NCI-H2171 treated with DMSO at 0.1 percent for 48 hours (cell line): ENCODE results near the gene PCDHA6.
A peak's percentile ranks its signal among the peaks of the same experiment; 100 is the strongest.
"Not testable (repeated sequence)": the region's sequence is repeated elsewhere in the genome, so short reads cannot be mapped to it uniquely, and the experiment has no call there.

Experiments used
- DNase-seq: peaks from one replicate; lab custom pipeline; 2025; lab: John Stamatoyannopoulos, UW

Gene PCDHA6, protein sequence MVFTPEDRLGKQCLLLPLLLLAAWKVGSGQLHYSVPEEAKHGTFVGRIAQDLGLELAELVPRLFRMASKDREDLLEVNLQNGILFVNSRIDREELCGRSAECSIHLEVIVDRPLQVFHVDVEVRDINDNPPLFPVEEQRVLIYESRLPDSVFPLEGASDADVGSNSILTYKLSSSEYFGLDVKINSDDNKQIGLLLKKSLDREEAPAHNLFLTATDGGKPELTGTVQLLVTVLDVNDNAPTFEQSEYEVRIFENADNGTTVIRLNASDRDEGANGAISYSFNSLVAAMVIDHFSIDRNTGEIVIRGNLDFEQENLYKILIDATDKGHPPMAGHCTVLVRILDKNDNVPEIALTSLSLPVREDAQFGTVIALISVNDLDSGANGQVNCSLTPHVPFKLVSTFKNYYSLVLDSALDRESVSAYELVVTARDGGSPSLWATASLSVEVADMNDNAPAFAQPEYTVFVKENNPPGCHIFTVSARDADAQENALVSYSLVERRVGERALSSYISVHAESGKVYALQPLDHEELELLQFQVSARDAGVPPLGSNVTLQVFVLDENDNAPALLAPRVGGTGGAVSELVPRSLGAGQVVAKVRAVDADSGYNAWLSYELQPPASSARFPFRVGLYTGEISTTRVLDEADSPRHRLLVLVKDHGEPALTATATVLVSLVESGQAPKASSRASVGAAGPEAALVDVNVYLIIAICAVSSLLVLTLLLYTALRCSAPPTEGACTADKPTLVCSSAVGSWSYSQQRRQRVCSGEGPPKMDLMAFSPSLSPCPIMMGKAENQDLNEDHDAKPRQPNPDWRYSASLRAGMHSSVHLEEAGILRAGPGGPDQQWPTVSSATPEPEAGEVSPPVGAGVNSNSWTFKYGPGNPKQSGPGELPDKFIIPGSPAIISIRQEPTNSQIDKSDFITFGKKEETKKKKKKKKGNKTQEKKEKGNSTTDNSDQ

DNA sequence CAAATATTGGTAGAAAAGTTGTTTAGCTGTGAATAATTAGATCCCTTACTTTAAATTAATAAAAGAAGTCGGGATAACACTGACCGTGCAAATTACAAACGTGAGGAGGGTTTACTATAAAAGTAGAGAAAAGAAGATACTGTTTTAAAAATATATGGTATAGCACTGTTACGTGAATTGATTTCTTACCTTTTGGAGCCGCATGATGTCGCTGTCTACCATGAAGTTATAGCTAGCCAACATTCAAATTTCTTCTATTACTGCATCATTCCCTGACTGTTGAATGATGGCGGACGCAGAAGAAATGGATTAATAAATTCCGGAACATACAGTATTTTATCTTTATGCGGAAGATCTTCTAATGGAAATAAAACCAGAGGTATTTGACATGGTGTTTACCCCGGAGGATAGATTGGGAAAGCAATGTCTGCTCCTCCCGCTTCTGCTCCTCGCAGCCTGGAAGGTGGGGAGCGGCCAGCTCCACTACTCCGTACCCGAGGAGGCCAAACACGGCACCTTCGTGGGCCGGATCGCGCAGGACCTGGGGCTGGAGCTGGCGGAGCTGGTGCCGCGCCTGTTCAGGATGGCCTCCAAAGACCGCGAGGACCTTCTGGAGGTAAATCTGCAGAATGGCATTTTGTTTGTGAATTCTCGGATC, at the start of gene PCDHA6:
PCDHA6 (plus strand) TSS at position 257 of the 658 bp plus-strand sequence; CDS start at position 389, 132 bp downstream.
- peak; percentile 64 for DNase-seq

DNA sequence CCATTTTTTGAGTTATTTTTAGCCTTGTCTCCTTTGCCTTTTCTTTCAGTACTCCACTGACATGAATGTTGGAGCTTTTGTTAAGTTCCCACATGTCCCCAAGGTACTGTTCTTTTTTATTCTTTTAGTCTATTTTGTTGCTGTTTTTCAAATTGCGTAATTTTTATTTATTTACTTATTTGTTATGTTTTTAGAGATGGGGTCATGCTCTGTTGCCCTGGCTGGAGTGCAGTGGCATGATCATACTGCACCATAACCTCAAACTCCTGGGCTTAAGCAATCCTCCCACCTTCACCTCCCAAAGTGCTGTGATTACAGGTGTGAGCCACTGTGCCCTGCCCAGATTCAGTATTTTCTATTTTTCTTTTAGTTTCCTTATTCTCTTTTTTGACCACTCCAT, 47.2 kb upstream of the PCDHA6 start:
- DNase-seq = no peak

DNA sequence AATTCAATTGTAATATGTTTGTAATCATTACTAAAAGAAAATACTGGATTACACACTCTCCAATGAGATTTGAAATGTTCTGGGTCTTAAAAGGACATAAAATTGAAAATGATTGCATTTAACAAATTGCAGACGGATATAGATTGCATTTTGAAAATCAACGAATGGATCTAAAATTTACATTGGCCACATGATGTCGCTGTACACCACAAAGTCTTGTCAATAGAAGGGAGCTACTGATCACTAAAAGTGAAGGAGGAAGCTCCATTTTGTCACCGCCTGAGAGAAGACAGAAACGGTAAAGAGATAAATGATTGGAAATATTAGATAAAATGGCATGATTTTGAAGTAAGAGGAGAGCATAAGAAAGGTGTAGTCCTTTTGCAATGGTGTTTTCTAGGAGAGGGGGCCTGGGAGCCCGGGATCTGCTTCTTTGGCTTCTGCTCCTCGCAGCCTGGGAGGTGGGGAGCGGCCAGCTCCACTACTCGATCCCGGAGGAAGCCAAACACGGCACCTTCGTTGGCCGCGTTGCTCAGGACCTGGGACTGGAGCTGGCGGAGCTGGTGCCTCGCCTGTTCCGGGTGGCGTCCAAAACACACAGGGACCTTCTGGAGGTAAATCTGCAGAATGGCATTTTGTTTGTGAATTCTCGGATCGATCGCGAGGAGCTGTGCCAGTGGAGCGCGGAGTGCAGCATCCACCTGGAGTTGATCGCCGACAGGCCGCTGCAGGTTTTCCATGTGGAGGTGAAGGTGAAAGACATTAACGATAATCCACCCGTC, 41.7 kb upstream of the PCDHA6 start, which contains the start of gene PCDHA1:
PCDHA1 (plus strand) TSS at position 236 of the 782 bp plus-strand sequence.
- DNase-seq = no peak

DNA sequence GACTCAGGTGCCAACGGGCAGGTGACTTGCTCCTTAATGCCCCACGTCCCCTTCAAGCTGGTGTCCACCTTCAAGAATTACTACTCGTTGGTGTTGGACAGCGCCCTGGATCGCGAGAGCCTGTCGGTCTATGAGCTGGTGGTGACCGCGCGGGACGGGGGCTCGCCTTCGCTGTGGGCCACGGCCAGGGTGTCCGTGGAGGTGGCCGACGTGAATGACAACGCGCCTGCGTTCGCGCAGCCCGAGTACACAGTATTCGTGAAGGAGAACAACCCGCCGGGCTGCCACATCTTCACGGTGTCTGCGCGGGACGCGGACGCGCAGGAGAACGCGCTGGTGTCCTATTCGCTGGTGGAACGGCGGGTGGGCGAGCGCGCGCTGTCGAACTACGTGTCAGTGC, 40.3 kb upstream of the PCDHA6 start:
- not testable (repeated sequence) for DNase-seq

DNA sequence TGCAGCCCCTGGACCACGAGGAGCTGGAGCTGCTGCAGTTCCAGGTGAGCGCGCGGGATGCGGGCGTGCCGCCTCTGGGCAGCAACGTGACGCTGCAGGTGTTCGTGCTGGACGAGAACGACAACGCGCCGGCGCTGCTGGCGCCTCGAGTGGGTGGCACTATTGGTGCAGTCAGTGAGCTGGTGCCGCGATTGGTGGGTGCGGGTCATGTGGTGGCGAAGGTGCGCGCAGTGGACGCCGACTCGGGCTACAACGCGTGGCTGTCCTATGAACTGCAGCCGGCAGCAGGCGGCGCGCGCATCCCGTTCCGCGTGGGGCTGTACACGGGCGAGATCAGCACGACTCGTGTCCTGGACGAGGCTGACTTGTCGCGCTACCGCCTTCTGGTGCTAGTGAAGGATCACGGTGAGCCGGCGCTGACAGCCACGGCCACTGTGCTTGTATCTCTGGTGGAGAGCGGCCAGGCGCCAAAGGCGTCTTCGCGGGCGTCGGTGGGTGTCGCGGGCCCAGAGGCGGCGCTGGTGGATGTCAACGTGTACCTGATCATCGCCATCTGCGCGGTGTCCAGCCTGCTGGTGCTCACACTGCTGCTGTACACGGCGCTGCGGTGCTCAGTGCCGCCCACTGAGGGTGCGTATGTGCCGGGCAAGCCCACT, 39.8 kb upstream of the PCDHA6 start:
- DNase-seq = not testable (repeated sequence)

DNA sequence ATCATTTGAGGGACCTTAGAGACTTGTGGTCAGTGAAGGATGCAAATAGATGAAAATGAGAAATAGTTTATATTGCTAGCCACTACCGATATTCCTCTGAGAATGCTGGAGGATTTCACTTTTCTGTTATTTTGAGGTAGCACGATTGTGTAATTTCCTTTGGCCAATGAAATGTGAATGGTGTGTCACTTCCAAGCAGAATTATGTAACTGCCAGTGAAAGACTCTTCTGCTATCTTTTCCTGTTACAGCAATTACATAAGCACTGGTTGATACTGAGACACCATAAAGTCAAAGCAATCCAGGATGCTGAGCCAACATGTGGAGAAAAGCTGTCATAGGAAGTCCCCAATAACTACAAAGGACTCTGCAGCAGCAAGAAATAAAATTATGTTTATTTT, 36.7 kb upstream of the PCDHA6 start:
- no peak for DNase-seq

DNA sequence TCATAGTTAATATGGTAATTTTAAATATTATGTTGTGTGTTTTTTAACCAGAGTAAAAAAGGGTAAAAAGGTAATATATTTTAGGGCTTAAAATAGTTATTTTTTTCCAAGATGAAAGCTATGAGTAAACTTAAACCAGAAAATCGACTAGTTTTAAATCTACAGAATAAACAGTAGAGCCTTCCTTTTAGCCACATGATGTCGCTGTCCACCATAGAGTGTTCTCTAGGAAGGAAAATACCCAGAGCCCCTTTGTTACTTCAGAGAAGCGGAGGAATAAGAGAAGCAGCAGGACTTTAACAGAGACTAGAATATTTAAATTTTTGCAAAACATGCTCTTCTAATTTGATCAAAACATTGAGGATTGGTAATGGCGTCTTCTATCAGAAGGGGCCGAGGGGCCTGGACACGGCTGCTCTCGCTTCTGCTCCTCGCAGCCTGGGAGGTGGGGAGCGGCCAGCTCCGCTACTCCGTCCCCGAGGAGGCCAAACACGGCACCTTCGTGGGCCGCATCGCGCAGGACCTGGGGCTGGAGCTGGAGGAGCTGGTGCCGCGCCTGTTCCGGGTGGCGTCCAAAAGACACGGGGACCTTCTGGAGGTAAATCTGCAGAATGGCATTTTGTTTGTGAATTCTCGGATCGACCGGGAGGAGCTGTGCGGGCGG, 33.0 kb upstream of the PCDHA6 start, which contains the start of gene PCDHA2:
PCDHA2 (plus strand) TSS at position 258 of the 664 bp plus-strand sequence.
- no peak for DNase-seq

DNA sequence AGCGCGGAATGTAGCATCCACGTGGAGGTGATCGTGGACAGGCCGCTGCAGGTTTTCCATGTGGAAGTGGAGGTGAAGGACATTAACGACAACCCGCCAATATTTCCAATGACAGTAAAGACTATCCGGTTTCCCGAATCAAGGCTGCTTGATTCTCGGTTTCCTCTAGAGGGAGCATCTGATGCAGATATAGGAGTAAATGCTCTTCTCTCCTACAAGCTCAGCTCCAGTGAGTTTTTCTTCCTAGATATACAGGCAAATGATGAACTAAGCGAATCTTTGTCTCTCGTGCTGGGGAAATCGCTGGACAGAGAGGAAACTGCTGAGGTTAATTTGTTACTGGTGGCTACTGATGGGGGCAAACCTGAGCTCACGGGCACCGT, 32.5 kb upstream of the PCDHA6 start:
- no peak for DNase-seq

DNA sequence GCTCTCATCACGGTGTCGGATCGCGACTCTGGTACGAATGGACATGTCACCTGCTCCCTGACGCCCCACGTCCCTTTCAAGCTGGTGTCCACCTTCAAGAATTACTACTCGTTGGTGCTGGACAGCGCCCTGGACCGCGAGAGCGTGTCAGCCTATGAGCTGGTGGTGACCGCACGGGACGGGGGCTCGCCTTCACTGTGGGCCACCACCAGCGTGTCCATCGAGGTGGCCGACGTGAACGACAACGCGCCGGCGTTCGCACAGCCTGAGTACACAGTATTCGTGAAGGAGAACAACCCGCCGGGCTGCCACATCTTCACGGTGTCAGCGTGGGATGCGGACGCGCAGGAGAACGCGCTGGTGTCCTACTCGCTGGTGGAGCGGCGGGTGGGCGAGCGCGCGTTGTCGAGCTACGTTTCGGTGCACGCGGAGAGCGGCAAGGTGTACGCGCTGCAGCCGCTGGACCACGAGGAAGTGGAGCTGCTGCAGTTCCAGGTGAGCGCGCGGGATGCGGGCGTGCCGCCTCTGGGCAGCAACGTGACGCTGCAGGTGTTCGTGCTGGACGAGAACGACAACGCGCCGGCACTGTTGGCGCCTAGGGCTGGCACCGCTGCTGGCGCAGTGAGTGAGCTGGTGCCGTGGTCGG, 31.6 kb upstream of the PCDHA6 start:
- DNase-seq = not testable (repeated sequence)

DNA sequence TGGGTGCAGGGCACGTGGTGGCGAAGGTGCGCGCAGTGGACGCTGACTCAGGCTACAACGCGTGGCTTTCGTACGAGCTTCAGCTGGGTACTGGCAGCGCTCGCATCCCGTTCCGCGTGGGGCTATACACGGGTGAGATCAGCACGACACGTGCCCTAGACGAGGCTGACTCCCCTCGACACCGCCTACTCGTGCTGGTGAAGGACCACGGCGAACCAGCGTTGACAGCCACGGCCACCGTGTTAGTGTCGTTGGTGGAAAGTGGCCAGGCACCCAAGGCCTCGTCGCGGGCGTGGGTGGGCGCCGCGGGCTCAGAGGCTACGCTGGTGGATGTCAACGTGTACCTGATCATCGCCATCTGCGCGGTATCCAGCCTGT, 31.1 kb upstream of the PCDHA6 start:
- no peak for DNase-seq

DNA sequence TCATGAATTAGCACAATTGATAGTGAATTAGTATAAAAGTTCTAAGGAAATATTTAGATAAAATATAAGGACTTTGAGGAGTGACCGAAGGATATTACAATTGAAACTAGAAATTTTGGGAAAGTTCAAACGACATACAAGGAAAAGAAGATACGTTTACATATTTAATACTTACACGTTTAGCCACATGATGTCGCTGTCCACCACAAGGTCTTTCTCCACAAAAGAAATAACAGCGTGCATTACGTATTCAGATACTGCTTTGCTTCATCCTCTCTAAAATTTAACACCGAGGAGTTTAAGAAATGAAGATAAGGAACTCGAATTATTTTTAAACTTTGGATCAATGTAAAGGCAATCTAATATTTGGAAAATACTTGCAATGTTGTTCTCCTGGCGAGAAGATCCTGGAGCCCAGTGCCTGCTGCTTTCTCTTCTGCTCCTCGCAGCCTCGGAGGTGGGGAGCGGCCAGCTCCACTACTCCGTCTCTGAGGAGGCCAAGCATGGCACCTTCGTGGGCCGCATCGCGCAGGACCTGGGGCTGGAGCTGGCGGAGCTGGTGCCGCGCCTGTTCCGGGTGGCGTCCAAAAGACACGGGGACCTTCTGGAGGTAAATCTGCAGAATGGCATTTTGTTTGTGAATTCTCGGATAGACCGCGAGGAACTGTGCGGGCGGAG, 26.8 kb upstream of the PCDHA6 start, which contains the start of gene PCDHA3:
PCDHA3 (plus strand) TSS at position 242 of the 678 bp plus-strand sequence.
- no peak for DNase-seq

DNA sequence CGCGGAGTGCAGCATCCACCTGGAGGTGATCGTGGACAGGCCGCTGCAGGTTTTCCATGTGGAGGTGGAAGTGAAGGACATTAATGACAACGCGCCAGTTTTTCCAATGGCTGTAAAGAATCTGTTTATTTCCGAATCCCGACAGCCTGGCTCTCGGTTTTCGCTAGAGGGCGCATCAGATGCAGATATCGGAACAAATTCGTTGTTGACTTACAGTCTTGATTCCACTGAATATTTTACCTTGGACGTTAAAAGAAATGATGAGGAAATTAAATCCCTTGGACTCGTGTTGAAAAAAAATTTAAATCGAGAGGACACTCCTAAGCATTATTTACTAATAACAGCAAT, 26.3 kb upstream of the PCDHA6 start:
- no peak for DNase-seq

DNA sequence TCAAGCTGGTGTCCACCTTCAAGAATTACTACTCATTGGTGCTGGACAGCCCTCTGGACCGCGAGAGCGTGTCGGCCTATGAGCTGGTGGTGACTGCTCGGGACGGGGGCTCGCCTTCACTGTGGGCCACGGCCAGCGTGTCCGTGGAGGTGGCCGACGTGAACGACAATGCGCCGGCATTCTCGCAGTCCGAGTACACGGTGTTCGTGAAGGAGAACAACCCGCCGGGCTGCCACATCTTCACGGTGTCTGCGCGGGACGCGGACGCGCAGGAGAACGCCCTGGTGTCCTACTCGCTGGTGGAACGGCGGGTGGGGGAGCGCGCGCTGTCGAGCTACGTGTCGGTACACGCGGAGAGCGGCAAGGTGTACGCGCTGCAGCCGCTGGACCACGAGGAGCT, 25.4 kb upstream of the PCDHA6 start:
- not testable (repeated sequence) for DNase-seq

DNA sequence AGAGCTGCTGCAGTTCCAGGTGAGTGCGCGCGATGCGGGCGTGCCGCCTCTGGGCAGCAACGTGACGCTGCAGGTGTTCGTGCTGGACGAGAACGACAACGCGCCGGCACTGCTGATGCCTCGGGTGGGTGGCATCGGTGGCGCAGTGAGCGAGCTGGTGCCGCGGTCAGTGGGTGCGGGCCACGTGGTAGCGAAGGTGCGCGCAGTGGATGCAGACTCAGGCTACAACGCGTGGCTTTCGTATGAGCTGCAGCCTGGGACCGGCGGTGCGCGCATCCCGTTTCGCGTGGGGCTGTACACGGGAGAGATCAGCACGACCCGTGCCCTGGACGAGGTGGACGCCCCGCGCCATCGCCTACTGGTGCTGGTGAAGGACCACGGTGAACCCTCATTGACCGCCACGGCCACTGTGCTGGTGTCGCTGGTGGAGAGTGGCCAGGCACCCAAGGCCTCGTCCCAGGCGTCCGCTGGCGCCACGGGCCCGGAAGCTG, 24.9 kb upstream of the PCDHA6 start:
- no peak for DNase-seq

DNA sequence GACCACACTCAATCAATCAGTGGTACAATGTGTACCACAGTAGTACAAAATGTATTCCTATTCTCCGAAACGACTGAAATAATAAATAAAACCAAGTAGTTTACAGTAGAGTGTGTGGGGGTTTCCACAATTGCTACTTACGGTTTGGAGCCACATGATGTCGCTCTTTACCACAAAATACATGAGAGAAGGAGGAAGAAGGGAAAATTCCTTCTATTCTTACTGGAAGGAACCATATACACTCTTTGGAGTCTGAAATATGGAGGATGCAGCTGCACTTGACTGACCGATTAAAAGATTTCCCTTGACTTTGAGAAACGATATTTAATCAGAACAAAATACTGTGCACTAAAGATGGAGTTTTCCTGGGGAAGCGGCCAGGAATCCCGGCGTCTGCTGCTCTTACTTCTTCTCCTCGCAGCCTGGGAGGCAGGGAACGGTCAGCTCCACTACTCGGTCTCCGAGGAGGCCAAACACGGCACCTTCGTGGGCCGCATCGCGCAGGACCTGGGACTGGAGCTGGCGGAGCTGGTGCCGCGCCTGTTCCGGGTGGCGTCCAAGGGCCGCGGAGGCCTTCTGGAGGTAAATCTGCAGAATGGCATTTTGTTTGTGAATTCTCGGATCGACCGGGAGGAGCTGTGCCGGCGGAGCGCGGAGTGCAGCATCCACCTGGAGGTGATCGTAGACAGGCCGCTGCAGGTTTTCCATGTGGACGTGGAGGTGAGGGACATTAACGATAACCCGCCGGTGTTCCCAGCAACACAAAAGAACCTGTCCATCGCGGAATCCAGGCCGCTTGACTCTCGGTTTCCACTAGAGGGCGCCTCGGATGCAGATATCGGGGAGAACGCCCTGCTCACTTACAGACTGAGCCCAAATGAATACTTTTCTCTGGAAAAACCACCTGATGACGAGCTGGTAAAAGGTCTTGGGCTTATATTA, 20.7 kb upstream of the PCDHA6 start, which contains the start of gene PCDHA4:
PCDHA4 (plus strand) TSS at position 235 of the 942 bp plus-strand sequence.
- DNase-seq = no peak

DNA sequence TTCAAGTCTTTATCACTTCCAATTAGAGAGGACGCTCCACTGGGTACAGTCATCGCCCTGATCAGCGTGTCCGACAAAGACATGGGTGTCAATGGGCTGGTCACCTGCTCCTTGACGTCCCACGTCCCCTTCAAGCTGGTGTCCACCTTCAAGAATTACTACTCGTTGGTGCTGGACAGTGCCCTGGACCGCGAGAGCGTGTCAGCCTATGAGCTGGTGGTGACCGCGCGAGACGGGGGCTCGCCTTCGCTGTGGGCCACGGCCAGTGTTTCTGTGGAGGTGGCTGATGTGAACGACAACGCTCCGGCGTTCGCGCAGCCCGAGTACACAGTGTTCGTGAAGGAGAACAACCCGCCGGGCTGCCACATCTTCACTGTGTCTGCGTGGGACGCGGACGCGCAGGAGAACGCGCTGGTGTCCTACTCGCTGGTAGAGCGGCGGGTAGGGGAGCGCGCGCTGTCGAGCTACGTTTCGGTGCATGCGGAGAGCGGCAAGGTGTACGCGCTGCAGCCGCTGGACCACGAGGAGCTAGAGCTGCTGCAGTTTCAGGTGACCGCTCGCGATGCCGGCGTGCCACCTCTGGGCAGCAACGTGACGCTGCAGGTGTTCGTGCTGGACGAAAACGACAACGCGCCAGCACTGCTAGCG, 19.4 kb upstream of the PCDHA6 start:
- DNase-seq = not testable (repeated sequence)

DNA sequence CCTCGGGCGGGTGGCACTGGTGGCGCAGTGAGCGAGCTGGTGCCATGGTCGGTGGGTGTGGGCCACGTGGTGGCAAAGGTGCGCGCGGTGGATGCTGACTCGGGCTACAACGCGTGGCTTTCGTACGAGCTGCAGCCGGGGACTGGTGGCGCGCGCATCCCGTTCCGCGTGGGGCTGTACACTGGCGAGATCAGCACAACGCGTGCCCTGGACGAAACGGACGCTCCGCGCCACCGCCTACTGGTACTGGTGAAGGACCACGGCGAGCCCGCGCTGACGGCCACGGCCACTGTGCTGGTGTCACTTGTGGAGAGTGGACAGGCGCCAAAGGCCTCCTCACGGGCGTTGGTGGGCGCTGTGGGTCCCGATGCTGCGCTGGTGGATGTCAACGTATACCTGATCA, 18.9 kb upstream of the PCDHA6 start:
- no peak for DNase-seq
